Loucy (cell line): Measurements from ENCODE around the gene CAMK1D.

Experiments
- EZH2phosphoT487 ChIP-seq: fragments of 200-600 bp; IDR thresholded peaks from 2 replicates; pipeline ENCODE4 v1.6.1; 2018; ENCODE audit warnings: antibody characterized with exemption, mild to moderate bottlenecking, moderate library complexity, borderline replicate concordance
- TF ChIP-seq, protein P1 (sequence below): fragments of 200-600 bp; sonication (generic); conservative IDR thresholded peaks from 2 replicates; pipeline ENCODE4 v1.5.1; 2014; ENCODE audit warnings: mild to moderate bottlenecking, antibody characterized with exemption, low read length

DNA sequence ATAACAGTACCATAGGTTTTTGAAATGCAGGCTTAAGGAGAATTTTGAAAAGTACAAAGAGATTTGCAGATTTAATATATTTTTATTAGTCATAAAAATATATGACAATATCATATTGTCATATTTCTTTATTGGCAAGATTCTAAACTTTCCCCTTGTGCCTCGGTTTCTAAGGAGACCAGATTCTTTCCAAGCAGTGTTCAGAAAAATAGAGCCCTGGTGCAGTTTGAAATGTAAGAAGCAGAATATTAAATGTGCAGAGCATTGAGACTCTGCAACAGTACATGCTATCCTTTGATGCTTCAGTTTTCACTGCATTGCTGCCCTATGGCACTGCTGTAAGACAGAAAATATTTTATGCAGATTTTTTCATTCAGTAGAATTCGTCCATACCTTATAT lies 408.9 kb downstream of the CAMK1D start:
- TF ChIP-seq, protein P1, sequence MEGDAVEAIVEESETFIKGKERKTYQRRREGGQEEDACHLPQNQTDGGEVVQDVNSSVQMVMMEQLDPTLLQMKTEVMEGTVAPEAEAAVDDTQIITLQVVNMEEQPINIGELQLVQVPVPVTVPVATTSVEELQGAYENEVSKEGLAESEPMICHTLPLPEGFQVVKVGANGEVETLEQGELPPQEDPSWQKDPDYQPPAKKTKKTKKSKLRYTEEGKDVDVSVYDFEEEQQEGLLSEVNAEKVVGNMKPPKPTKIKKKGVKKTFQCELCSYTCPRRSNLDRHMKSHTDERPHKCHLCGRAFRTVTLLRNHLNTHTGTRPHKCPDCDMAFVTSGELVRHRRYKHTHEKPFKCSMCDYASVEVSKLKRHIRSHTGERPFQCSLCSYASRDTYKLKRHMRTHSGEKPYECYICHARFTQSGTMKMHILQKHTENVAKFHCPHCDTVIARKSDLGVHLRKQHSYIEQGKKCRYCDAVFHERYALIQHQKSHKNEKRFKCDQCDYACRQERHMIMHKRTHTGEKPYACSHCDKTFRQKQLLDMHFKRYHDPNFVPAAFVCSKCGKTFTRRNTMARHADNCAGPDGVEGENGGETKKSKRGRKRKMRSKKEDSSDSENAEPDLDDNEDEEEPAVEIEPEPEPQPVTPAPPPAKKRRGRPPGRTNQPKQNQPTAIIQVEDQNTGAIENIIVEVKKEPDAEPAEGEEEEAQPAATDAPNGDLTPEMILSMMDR: no peak
- no peak for TF ChIP-seq EZH2phosphoT487
